Sigmoid colon (tissue), 7 donors: ENCODE measurements around the gene KCNK18. TPM values are rescaled to one million over a fixed set of nuclear protein-coding genes. Genes with fewer than 3 reads are reported as not detected.

Experiments
- DNase-seq: peaks from one replicate; pipeline ENCODE4 v3.0.0-alpha.2; 2019
- H3K27ac ChIP-seq, 4 donors: fragments of 200-600 bp; sonication (generic); one replicate each; pipeline ENCODE4 v1.5.1; 2016 to 2019; ENCODE audit warnings: mild to moderate bottlenecking in 1 of 4
- H3K27me3 ChIP-seq, 3 donors: fragments of 200-600 bp; sonication (generic); one replicate each; pipeline ENCODE4 v1.5.1; 2019; ENCODE audit warnings: mild to moderate bottlenecking in 1 of 3
- H3K36me3 ChIP-seq, 4 donors: fragments of 200-600 bp; sonication (generic); one replicate each; pipeline ENCODE4 v1.5.1; 2016 to 2019
- H3K4me1 ChIP-seq, 4 donors: fragments of 200-600 bp; sonication (generic); one replicate each; pipeline ENCODE4 v1.5.1; 2017 to 2019
- H3K4me3 ChIP-seq, 4 donors: fragments of 200-600 bp; sonication (generic); one replicate each; pipeline ENCODE4 v1.5.1; 2017 to 2019; ENCODE audit warnings: mild to moderate bottlenecking in 2 of 4, moderate library complexity in 1 of 4
- H3K9me3 ChIP-seq, 4 donors: fragments of 200-600 bp in 3 of 4; sonication (generic) in 3 of 4; one replicate each; pipeline versions ENCODE4 v1.5.1 to v1.6.1; 2013 to 2019
- CTCF ChIP-seq, 4 experiments: fragments of 450-650 bp in 3 of 4; fragments of 200-600 bp in 1 of 4; IDR thresholded peaks; one replicate each; pipeline ENCODE4 v1.5.1; 2016 to 2019; ENCODE audit warnings: antibody characterized with exemption in 4 of 4, mild to moderate bottlenecking in 3 of 4, moderate library complexity in 2 of 4
- EP300 ChIP-seq, 4 donors: sonication (generic); formaldehyde crosslinking; IDR thresholded peaks; one replicate each; pipeline ENCODE4 v1.6.1; 2017; ENCODE audit warnings: antibody characterized with exemption in 4 of 4
- POLR2A ChIP-seq, 2 donors: fragments of 450-650 bp; IDR thresholded peaks; one replicate each; pipeline ENCODE4 v1.6.1; 2016; ENCODE audit warnings: antibody characterized with exemption in 2 of 2, mild to moderate bottlenecking in 2 of 2, moderate library complexity in 2 of 2
- POLR2AphosphoS5 ChIP-seq, 4 donors: sonication (generic); formaldehyde crosslinking; IDR thresholded peaks; one replicate each; pipeline ENCODE4 v1.6.1; 2017; ENCODE audit warnings: antibody characterized with exemption in 4 of 4
- WGBS, 2 donors: extraction: QIAGEN DNeasy Blood & Tissue Kit; methylation state at CpG; one replicate each; pipeline ENCODE4 v1.1.7; 2013; 5-methylcytosine and 5-hydroxymethylcytosine counted together
- intact Hi-C: fragments of 100-400 bp; cut with DNase I; formaldehyde crosslinking; loops from one replicate; pipeline ENCODE4 v1.15.1; 2023
- polyA plus RNA-seq, 3 donors: library from polyadenylated mRNA; stranded (reverse); fragments of 200-250 nt; gene quantifications; one replicate each; pipeline ENCODE4 v1.2.3, GENCODE V29; 2013
- total RNA-seq, 4 donors: library from RNA; depleted of rRNA; stranded (reverse); fragments of >200 nt; gene quantifications; one replicate each; pipeline ENCODE4 v1.1.0, GENCODE V29; 2016
- donor health status: healthy with polysubstance abuse.
- donor health status: Bipolar disorder and iron deficiency.
- donor health status: healthy.

The KCNK18 gene
- total and polyA plus RNA-seq, 7 donors: not detected

GRCh38 chr10:117216611-117217195, 19.4 kb downstream of the KCNK18 start:
- Histone ChIP-seq H3K27me3 (peaks cover 14 to 37% (median 20%) of the 10 kb centered on the region in 3 donors), H3K4me3 (peak overlapping the region; percentile 14 to 55 (median 41)), H3K36me3 (no peaks in the 10 kb centered on the region), H3K27ac (no peak overlapping the region), H3K4me1 (peaks cover 0 to 14% (median 11%) of the 10 kb centered on the region in 4 donors), H3K9me3 (peaks cover 0 to 7% (median 0%) of the 10 kb centered on the region in 4 donors)
- WGBS, 2 donors: 1% methylated on average over 52 of the region's 52 CpGs
- intact Hi-C loops: loop anchor here (2.0 to 5.0 kb wide), 4 partner anchors 102 to 1024 kb away; no protein-coding TSS in a partner anchor
- peak; percentile 72 for DNase-seq
- no peak for TF ChIP-seq POLR2A (IDR thresholded peaks at IDR 0.05)
- TF ChIP-seq EP300 (IDR thresholded peaks at IDR 0.05): no peak
- no peak for TF ChIP-seq POLR2AphosphoS5 (IDR thresholded peaks at IDR 0.05)
- TF ChIP-seq CTCF (IDR thresholded peaks at IDR 0.05): peak; percentile 92 to 100 (median 98)

DNA sequence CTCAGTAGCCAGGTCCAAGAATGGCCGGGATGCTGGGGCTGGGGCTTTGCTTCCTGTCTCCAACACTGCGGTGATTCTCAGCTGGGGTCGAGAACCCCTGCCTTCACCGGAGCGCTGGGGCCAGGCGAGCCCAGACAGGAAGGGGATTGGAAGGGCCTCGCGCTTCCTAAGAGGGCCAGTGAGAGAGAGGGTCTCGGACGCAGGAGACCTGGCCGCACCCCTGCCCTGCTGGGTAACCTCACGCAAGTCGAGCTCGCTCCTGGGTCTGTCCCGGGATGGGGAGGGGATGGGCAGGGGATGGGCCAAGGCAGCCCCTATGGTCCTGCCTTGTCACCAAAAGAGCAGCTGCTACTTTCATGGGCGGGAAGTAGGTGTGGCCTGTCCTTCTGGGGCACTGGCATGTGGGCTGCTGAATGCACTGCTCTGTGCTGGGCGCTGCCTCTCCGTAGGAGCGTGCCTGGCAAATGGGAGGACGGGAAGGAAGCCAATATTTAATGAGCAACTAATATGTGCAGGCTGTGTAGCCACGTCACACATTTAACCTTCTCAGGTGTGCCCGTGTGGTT, 20.0 kb downstream of the KCNK18 start:
- TF ChIP-seq POLR2A (IDR thresholded peaks at IDR 0.05) (no peak), CTCF (IDR thresholded peaks at IDR 0.05) (no peak), POLR2AphosphoS5 (IDR thresholded peaks at IDR 0.05) (no peak), EP300 (IDR thresholded peaks at IDR 0.05) (no peak)
- H3K4me1 ChIP-seq: peaks cover 0 to 14% (median 11%) of the 10 kb centered on the region in 4 donors
- peaks cover 0 to 7% (median 0%) of the 10 kb centered on the region in 4 donors for H3K9me3 ChIP-seq
- H3K36me3 ChIP-seq: no peaks in the 10 kb centered on the region
- H3K27me3 ChIP-seq: peaks cover 14 to 37% (median 20%) of the 10 kb centered on the region in 3 donors
- DNase-seq: peak; percentile 55
- intact Hi-C loops: loop anchor here (2.0 to 5.0 kb wide), 4 partner anchors 102 to 1024 kb away; no protein-coding TSS in a partner anchor
- H3K4me3 ChIP-seq: peak overlapping the region in 3 of 4 donors; percentile 35 to 55 (median 47)
- H3K27ac ChIP-seq: no peak overlapping the region
- 5 to 15% methylated on average over 22 of the region's 22 CpGs for WGBS, 2 donors

DNA sequence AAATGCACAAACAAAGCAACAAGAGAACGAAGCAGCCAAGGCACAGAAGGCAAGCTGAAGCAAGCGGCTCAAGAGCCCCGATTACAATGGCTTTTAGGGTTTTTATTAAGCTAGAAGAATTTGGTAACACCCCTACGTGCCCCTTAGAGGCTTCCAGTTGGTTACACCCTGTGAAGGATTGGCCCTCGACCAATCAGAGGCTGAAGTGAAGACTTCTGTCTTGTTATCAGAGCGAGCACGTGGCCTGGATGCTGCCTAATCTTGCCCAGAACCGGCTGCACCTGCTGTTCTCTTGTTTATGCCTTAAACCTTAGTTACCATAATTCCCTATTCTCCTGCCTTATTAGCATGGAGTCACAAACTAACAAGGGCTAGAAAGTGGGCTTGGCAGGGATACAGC, 21.4 kb downstream of the KCNK18 start:
- Histone ChIP-seq H3K27ac (no peak overlapping the region), H3K36me3 (no peaks in the 10 kb centered on the region), H3K4me3 (no peak overlapping the region), H3K4me1 (peaks cover 0 to 14% (median 11%) of the 10 kb centered on the region in 4 donors), H3K27me3 (peaks cover 14 to 37% (median 20%) of the 10 kb centered on the region in 3 donors), H3K9me3 (no peaks in the 10 kb centered on the region)
- peak; percentile 41 for DNase-seq
- no peak for TF ChIP-seq POLR2AphosphoS5 (IDR thresholded peaks at IDR 0.05)
- intact Hi-C loops: loop anchor here (5.0 kb wide), 1 partner anchor 264 kb away; no protein-coding TSS in a partner anchor
- WGBS, 2 donors: 71 to 84% methylated on average over 8 of the region's 8 CpGs

DNA sequence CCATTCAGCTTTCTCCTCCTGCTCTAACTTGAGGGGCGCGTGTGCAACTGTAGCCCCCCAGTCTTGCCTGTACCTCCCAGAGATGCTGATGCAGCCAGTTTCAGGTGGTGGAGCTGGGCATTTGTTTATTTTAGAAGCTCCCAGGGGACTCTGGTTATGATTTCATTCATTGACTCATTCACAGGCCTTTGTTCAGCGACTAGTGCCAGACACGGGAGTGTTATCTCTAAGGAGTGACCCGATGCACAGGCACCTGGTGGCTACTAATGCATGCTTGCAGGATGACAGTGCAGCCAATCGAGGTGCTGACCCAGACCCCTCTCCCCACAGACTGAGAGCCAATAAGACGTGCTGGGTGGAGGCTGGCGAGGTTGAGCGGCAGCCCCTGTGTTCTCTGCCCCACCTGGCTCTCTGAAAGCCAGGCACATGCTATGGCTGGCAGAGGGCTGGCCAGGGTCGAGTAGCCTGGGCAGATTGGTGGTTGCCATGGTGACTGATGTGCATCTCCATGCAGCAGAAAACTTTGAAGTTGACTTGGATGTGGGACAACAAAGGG, 23.9 kb downstream of the KCNK18 start:
- Histone ChIP-seq H3K4me3 (no peak overlapping the region), H3K27me3 (peaks cover 5 to 21% (median 9%) of the 10 kb centered on the region in 3 donors), H3K4me1 (peaks cover 0 to 13% (median 10%) of the 10 kb centered on the region in 4 donors), H3K27ac (no peak overlapping the region), H3K36me3 (no peaks in the 10 kb centered on the region), H3K9me3 (no peaks in the 10 kb centered on the region)
- WGBS, 2 donors: 51 to 66% methylated on average over 10 of the region's 10 CpGs
- no peak for TF ChIP-seq POLR2AphosphoS5 (IDR thresholded peaks at IDR 0.05)
- TF ChIP-seq POLR2A (IDR thresholded peaks at IDR 0.05): no peak
- intact Hi-C loops: no loop called here
- peak; percentile 34 for DNase-seq

DNA sequence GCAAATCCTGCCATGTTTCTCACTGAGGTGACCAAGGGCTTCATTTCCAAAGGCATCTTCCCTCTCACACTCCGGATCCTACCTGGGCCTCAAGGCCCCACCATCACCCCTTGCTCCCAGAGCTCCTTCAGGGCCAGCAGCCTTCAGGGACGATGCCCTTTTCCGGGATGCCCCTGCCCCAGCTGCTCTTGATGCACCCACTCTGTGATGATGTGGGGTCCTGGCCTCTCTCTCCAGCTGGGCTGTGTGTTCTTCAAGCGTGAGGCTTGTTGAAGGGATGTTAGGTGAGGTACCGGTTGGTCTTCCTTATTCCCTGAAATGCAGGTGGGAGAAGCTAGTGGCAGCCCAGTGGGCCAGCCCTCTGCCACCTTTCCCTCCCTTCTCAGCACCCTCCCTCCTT, 25.3 kb downstream of the KCNK18 start:
- H3K27me3 ChIP-seq: peaks cover 1 to 10% (median 2%) of the 10 kb centered on the region in 3 donors
- no peaks in the 10 kb centered on the region for H3K4me1 ChIP-seq
- WGBS, 2 donors: 91% methylated on average over 5 of the region's 5 CpGs
- intact Hi-C loops: no loop called here
- no peak overlapping the region for H3K4me3 ChIP-seq
- no peak for TF ChIP-seq POLR2A (IDR thresholded peaks at IDR 0.05)
- TF ChIP-seq EP300 (IDR thresholded peaks at IDR 0.05): no peak
- TF ChIP-seq CTCF (IDR thresholded peaks at IDR 0.05): no peak
- TF ChIP-seq POLR2AphosphoS5 (IDR thresholded peaks at IDR 0.05): no peak
- no peak overlapping the region for H3K27ac ChIP-seq
- DNase-seq: peak; percentile 40
- H3K9me3 ChIP-seq: no peaks in the 10 kb centered on the region
- H3K36me3 ChIP-seq: no peaks in the 10 kb centered on the region
